Measurements from ENCODE around the gene PHLPP1.

Gene PHLPP1

GRCh38 chr18:62857263-62857976 is 142.1 kb downstream of the PHLPP1 start:
- DNase-seq, result no peak

DNA sequence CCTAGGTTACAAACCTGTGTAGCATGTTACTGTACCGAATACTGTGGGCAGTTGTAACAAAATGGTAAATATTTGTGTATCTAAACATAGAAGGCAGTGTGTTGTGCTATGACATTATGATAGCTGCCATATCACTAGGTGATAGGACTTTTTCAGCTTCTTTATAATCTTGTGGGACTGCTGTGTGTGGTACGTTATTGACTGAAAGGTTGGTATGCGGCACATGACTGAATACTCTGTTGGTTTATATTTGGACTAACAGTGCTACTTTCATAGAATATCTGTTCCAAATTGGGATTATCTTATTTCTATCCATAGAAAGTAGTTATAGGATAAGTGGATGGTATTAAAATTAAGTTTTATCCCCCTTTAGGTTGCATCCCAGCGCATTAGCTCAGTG is 144.7 kb downstream of the PHLPP1 start:
- no peak for DNase-seq

DNA sequence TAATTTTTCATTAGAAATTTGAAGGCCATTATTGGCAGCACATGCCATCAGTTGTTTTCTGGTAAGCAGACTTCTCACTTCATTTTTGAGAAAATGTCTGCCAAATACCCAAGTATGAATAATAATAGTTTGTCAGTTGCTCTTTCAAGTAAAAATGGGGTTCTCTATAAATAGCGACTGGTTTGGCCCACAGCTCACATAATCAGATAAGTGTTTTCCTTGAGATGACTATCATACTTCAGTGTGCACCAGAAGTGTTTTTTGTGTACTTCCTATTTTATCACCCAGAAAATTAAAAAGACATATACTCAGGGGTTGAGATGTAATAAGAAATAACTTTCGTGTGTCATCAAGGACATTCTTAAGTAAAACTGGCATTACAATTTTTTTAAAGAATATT is 147.1 kb downstream of the PHLPP1 start:
- DNase-seq, result no peak

- no peak for DNase-seq
These were observed 148.2 kb downstream of the PHLPP1 start for GRCh38 chr18:62863579-62864001.

DNA sequence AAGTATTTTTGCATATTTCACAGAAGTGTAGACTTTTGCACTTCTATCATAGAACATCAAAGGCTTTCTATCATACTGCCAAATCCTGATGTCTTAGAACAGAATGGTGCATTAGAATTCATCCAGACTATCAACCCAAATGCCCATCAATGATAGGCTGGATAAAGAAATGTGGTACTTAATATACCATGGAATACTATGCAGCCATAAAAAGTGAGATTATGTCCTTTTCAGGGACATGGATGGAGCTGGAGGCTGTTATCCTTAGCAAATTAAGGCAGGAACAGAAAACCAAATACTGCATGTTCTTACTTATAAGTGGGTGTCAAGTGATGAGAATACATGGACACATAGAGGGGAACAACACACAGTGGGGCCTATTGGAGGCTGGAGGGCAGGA is 150.2 kb downstream of the PHLPP1 start:
- DNase-seq, result no peak

- DNase-seq, result no peak
These were observed 152.2 kb downstream of the PHLPP1 start for GRCh38 chr18:62867534-62867933.

- DNase-seq, result no peak
These were observed 153.3 kb downstream of the PHLPP1 start for GRCh38 chr18:62868645-62869044.

- no peak for DNase-seq
These were observed 155.3 kb downstream of the PHLPP1 start for GRCh38 chr18:62870643-62871042.

DNA sequence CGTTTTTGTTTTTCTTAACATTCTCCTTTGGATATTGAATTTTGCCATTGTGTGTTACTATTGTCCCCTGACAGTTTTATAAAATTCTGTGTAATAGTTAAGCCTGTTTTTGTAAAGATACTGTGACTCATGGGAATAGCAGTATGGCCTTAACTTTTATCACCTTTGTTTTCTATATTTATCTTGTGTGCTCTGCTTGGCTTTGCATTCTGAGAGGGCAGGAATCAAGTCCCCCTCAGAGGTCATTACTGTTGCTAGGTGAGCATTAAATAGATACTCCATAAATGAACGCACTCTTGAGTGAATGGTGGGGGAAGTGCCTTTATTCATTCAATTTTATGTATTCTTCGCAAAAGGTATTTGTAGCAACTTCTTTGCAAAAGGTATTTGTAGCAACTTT is 160.0 kb downstream of the PHLPP1 start:
- DNase-seq, result no peak

- no peak for DNase-seq
These were observed 160.8 kb downstream of the PHLPP1 start for GRCh38 chr18:62876111-62876510.

DNA sequence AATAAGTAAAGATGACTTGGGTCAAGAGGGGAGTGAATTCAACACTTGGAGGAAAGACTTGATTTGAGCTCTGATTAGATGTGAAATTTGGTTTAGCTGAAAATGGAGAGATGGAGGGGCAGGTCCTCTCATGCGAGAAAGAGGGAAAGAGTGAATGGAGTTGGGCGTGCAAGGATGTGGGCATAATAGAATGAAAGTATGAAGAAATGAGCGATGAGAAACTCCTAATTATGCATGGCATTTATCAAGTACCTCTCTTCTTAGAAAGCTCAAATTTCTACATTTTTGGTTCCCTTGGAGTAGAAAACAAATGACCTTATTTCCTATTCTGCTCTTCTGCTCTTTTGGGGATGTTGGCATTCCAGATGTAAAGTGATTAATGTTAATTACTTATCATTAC is 161.5 kb downstream of the PHLPP1 start:
- no peak for DNase-seq

DNA sequence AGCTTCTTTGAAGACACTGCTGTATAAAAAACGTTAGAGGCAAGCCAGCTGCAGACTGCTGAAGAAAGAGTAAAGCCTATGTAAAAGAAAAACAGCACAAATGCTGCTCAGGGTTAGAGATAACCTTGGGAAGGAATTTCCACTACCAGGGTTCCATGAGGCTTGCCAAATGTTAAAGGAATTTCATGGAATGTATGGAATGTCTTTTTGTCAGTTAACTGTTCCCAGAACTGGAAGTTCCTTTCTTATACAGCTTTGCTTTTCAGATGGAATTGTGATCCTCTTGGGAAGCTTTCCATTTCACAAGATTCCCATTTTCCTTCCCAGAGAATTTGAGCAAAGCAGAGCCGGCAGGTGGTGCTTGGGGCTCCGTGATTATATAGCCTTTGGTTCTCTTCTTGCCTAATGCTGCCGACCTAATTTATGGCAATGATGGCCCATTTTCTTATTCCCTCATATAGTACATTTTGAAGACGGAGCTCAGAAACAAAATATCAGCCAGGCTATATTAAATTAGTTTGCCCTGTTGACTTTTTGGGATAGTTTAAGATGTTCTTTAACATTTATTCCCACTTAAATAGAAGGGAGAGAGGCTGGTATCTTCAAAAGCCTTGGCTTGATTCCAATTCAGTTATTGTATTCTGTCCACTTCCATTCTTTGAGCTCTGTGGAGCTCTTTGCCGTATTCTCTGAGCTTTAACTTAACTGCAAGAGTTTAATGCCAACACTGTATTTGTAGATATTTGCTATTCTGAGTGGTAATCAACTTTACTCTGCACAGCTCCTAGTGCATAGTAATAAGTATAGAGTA is 162.3 kb downstream of the PHLPP1 start:
- no peak for DNase-seq

GRCh38 chr18:62878305-62878704 is 163.0 kb downstream of the PHLPP1 start:
- DNase-seq, result no peak

DNA sequence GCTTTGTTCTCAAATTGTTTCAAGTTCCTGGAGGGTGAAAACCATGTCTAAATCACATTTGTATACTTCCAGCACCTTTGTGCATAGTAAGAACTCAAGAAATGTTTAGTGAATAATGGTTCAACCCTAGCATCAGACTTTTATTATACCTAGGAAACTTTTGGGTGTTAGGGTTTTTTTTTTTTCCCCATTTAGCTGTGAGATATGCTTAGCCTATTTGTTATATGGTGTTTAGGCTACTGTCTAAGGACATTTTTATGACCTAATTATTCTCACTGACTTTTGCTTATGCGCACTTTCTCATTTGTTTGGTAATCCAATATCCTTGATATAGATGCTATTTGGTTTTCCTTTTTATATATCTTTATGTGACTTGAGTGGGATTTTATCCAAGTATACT is 164.7 kb downstream of the PHLPP1 start:
- no peak for DNase-seq

GRCh38 chr18:62880673-62881364 is 165.5 kb downstream of the PHLPP1 start:
- DNase-seq, result peak; percentile 2

DNA sequence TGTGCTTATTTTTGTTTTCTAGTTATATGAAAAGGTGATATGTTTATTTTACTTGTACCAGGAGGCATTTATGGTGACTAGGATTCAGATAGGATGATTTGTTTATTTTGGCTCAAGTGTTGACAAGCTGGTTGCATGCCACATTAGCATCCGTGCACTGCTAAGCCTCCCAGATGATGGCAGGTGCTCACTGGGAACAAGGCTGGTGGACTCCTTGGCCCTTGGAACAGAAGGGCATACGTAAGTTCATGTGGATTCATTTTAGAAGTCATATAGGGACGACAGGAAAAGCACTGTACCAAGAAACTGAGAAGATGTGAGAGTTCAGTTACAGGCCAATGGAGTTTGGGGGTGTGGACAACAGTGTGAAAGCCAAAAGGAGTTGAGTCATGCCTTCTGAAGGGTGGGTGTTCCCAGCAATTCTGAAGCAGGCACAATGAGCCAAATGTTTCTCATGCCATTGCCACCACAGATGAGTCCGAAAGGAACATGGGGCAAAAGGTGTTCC is 166.2 kb downstream of the PHLPP1 start:
- DNase-seq, result no peak

GRCh38 chr18:62883937-62884735 is 168.8 kb downstream of the PHLPP1 start:
- DNase-seq, result no peak

DNA sequence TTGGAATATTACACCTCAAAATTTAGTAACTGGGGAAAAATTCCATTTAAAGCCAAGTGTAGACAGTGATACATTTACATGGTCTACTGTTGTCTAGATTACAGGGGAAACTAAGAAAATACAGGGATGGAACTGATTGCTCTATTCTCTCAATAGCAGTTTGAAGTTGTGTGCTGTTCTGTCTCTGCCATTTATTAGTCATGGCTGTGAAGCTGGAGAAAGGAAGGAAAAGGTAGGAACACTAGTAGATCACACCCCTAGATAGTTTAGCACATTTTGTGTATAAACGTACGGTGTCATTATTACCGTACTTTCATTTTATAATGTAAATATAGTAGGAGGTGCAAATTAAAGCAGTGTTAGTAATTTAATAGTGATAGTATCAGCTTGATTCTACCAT is 170.5 kb downstream of the PHLPP1 start:
- DNase-seq, result no peak

DNA sequence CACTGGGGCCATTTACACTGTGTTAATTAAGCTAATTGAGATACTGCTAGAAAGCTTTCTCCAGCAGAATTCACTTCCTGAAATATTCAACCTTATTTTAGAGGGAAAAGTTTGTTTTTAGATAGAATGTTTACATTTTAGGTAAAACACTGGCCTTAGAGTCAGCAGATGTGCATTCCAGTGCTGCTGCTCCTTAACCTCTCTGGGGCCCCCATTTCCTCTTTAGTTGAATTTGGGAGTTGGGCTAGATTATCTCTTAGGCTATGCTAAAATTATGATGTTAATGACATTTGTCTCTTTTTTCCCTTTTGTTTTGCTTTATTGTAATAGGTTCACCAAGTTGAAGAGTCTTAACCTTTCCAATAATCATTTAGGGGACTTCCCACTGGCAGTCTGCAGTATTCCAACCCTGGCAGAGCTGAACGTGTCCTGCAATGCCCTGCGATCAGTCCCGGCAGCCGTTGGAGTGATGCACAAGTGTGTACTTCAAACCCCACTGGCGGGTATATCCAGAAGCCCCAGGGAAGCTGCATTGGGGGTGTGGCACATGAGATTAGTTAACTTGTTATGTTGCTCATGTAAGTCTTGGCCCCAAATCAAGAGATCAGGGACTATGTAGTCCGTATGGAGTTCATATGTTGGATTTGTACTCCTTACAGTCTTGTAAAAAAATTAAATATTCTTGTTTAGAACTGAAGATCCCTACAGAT is 179.5 kb downstream of the PHLPP1 start:
- peak; percentile 1 for DNase-seq

- DNase-seq, result no peak
These were observed 181.8 kb downstream of the PHLPP1 start for GRCh38 chr18:62897153-62897552.

DNA sequence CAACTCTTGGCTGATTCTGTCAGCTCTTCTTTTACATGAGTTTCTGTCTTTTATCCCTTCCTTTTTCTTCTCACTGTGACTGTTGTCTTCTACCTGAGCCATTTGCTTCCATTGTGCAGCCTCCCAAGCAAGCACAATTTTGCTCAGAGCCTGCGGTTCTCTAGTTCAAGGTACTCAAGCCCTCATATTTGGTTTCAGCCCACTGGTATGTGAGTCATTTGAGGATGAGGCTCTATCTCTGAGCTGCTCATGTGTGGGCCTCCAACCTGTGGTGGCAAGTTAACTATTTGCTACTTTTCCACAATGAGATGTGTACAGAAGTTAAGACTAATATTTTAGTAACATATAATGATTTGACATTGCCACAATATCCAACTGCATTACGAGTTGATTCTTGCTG is 183.0 kb downstream of the PHLPP1 start:
- DNase-seq, result no peak

DNA sequence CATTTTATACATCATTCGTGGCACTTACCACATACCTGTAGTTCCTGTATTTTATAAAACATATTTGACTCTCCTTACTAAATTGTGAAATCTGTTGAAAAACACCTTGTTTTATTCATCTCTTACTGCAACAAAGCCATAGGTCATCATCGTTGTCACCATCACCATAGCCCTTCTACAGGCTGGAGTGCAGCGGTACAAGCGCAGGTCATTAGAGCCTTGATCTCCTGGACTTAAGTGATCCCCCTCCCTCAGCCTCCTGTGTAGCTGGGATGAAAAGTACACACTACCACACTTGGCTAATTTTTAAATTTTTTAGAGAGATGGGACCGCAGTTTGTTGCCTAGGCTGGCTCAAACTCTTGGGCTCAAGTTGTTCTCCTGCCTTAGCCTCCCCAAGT is 184.2 kb downstream of the PHLPP1 start:
- no peak for DNase-seq
